T follicular helper cell (primary cell): ENCODE data around the gene CCDC85C.
A peak's percentile ranks its signal among the peaks of the same experiment; 100 is the strongest.

Source experiments
- DNase-seq: peaks from one replicate; pipeline ENCODE4 v3.0.0-alpha.2; 2020; ENCODE audit warnings: low read depth

The CCDC85C gene

GRCh38 chr14:99630202-99630601 lies 26.2 kb upstream of the CCDC85C start:
- DNase-seq: no peak

GRCh38 chr14:99628887-99629618 lies 25.0 kb upstream of the CCDC85C start:
- DNase-seq: peak; percentile 36

- no peak for DNase-seq
Observed at GRCh38 chr14:99627510-99628381, 23.7 kb upstream of the CCDC85C start.

GRCh38 chr14:99627100-99627499 lies 23.1 kb upstream of the CCDC85C start:
- no peak for DNase-seq

- DNase-seq: no peak
Observed at GRCh38 chr14:99626041-99626648, 22.1 kb upstream of the CCDC85C start.

- DNase-seq: no peak
Observed at GRCh38 chr14:99625476-99625875, 21.5 kb upstream of the CCDC85C start.

GRCh38 chr14:99624971-99625370 lies 21.0 kb upstream of the CCDC85C start:
- no peak for DNase-seq

GRCh38 chr14:99624024-99624423 lies 20.0 kb upstream of the CCDC85C start:
- DNase-seq: no peak

GRCh38 chr14:99621948-99622347 lies 17.9 kb upstream of the CCDC85C start:
- no peak for DNase-seq

GRCh38 chr14:99619835-99620834 lies 16.1 kb upstream of the CCDC85C start:
- no peak for DNase-seq

GRCh38 chr14:99616832-99617800 lies 13.1 kb upstream of the CCDC85C start:
- DNase-seq: no peak

GRCh38 chr14:99615497-99616157 lies 11.6 kb upstream of the CCDC85C start:
- no peak for DNase-seq

- DNase-seq: no peak
Observed at GRCh38 chr14:99612738-99613330, 8.8 kb upstream of the CCDC85C start.

- no peak for DNase-seq
Observed at GRCh38 chr14:99612071-99612737, 8.2 kb upstream of the CCDC85C start.

GRCh38 chr14:99611646-99612045 lies 7.6 kb upstream of the CCDC85C start:
- no peak for DNase-seq

- no peak for DNase-seq
Observed at GRCh38 chr14:99609245-99610170, 5.5 kb upstream of the CCDC85C start.

GRCh38 chr14:99608591-99608990 lies 4.6 kb upstream of the CCDC85C start:
- no peak for DNase-seq

- no peak for DNase-seq
Observed at GRCh38 chr14:99606359-99606758, 2.4 kb upstream of the CCDC85C start.
